Cardiac muscle cell (in vitro differentiated cells and primary cell): ENCODE data around the gene LRRC14B. TPM values are rescaled to one million over a fixed set of nuclear protein-coding genes. Genes with fewer than 3 reads are reported as not detected.
A peak's percentile ranks its signal among the peaks of the same experiment; 100 is the strongest.

ENCODE experiments used
- DNase-seq, 2 donors: peaks; one replicate each; pipeline versions ENCODE4 v3.0.0 to v3.0.0-alpha.2; 2010 to 2017; ENCODE audit warnings: low read depth in 1 of 2, low spot score in 1 of 2
- H3K27ac ChIP-seq: fragments of 200-600 bp; sonication (generic); 2 replicates; pipeline ENCODE4 v1.5.1; 2016
- H3K27me3 ChIP-seq: fragments of 200-600 bp; sonication (generic); 2 replicates; pipeline ENCODE4 v1.6.0; 2016; ENCODE audit warnings: control low read depth
- H3K36me3 ChIP-seq: fragments of 200-600 bp; sonication (generic); 2 replicates; pipeline ENCODE4 v1.5.1; 2016; ENCODE audit warnings: control low read depth
- H3K4me1 ChIP-seq: fragments of 200-600 bp; sonication (generic); 2 replicates; pipeline ENCODE4 v1.8.1; 2017; ENCODE audit warnings: low read depth, mild to moderate bottlenecking, mixed run types
- H3K4me3 ChIP-seq: fragments of 200-600 bp; sonication (generic); 2 replicates; pipeline ENCODE4 v1.5.1; 2016; ENCODE audit warnings: mild to moderate bottlenecking
- H3K9me3 ChIP-seq: fragments of 200-600 bp; sonication (generic); 2 replicates; pipeline ENCODE4 v1.5.1; 2017; ENCODE audit warnings: low read depth, mild to moderate bottlenecking, control low read depth
- CTCF ChIP-seq: IDR thresholded peaks from 2 replicates; pipeline ENCODE4 v1.5.1; 2012; ENCODE audit warnings: low read depth, mild to moderate bottlenecking, low read length
- polyA plus RNA-seq: library from polyadenylated mRNA; unstranded; fragments of >200 nt; fragmentation: Nextera tagmentation; extraction: Ambion mirVana; gene quantifications from 2 replicates; pipeline ENCODE4 v1.2.1, GENCODE V29; 2016
- total RNA-seq: library from RNA; depleted of rRNA; stranded (reverse); fragments of >200 nt; gene quantifications from 2 replicates; pipeline ENCODE4 v1.2.3, GENCODE V29; 2016

The LRRC14B gene
- total RNA-seq: 1.6 and 3.6 TPM in 2 replicates
- 1.5 and 2.7 TPM in 2 replicates for polyA plus RNA-seq

GRCh38 chr5:191036-191948 is at the start of gene LRRC14B:
TSS of gene LRRC14B (plus strand) at chr5:191495. CDS start at chr5:191539, 44 bp downstream.
- Histone ChIP-seq H3K36me3 (no peaks in the 10 kb centered on the region), H3K27ac (peak within 1 kb of the TSS; percentile 56)
- no peak for TF ChIP-seq CTCF

GRCh38 chr5:141761-142160 is 49.5 kb upstream of the LRRC14B start:
- no peaks in the 10 kb centered on the region for H3K9me3 ChIP-seq
- no peak overlapping the region for H3K4me3 ChIP-seq
- no peaks in the 10 kb centered on the region for H3K4me1 ChIP-seq
- no peak overlapping the region for H3K27ac ChIP-seq
- TF ChIP-seq CTCF: no peak
- H3K27me3 ChIP-seq: no peaks in the 10 kb centered on the region
- H3K36me3 ChIP-seq: no peaks in the 10 kb centered on the region
- no peak for DNase-seq

More at GRCh38 chr5:191036-191948, at the start of gene LRRC14B:
- Histone ChIP-seq H3K9me3 (no peaks in the 10 kb centered on the region), H3K4me3 (no peak within 1 kb of the TSS), H3K4me1 (peaks cover 29% of the 10 kb centered on the region), H3K27me3 (no peaks in the 10 kb centered on the region)
- DNase-seq: peak in 1 of 2 donors; percentile 57

GRCh38 chr5:142246-142810 is 49.0 kb upstream of the LRRC14B start:
- H3K9me3 ChIP-seq: no peaks in the 10 kb centered on the region
- H3K27ac ChIP-seq: no peak overlapping the region
- no peaks in the 10 kb centered on the region for H3K4me1 ChIP-seq
- TF ChIP-seq CTCF: no peak
- no peak for DNase-seq
- H3K36me3 ChIP-seq: no peaks in the 10 kb centered on the region
- no peaks in the 10 kb centered on the region for H3K27me3 ChIP-seq
- H3K4me3 ChIP-seq: no peak overlapping the region

- no peaks in the 10 kb centered on the region for H3K27me3 ChIP-seq
- no peaks in the 10 kb centered on the region for H3K9me3 ChIP-seq
- H3K4me3 ChIP-seq: no peak overlapping the region
- no peak for DNase-seq
- no peak for TF ChIP-seq CTCF
- no peaks in the 10 kb centered on the region for H3K4me1 ChIP-seq
- H3K27ac ChIP-seq: no peak overlapping the region
- H3K36me3 ChIP-seq: no peaks in the 10 kb centered on the region
Measured at GRCh38 chr5:143041-143440, 48.3 kb upstream of the LRRC14B start.

- DNase-seq: no peak
- no peak overlapping the region for H3K27ac ChIP-seq
- no peaks in the 10 kb centered on the region for H3K36me3 ChIP-seq
- no peaks in the 10 kb centered on the region for H3K27me3 ChIP-seq
- H3K4me3 ChIP-seq: no peak overlapping the region
- no peaks in the 10 kb centered on the region for H3K9me3 ChIP-seq
- no peaks in the 10 kb centered on the region for H3K4me1 ChIP-seq
- TF ChIP-seq CTCF: no peak
Measured at GRCh38 chr5:144941-145340, 46.4 kb upstream of the LRRC14B start.
